RCC 7860 (cell line): ENCODE data around the gene TGOLN2.
A peak's percentile ranks its signal among the peaks of the same experiment; 100 is the strongest.
"Not testable (repeated sequence)": the region's sequence is repeated elsewhere in the genome, so short reads cannot be mapped to it uniquely, and the experiment has no call there.

Experiments
- DNase-seq: peaks from one replicate; pipeline ENCODE4 v3.0.0-alpha.2; 2015; ENCODE audit warnings: low spot score
- FAIRE-seq: peaks from 2 replicates; lab custom pipeline; 2012; peaks lifted over from hg19 to GRCh38; lab: Jason Lieb, UNC

TGOLN2 gene

GRCh38 chr2:85327822-85328617 is at the start of gene TGOLN2:
Gene TGOLN2, minus strand, starts transcription at chr2:85327989. Its CDS starts 27 bp downstream, at chr2:85327962.
- DNase-seq (peak; percentile 77), FAIRE-seq (no peak)

- DNase-seq: no peak
- FAIRE-seq: no peak
Measured at GRCh38 chr2:85377083-85377482, 49.3 kb upstream of the TGOLN2 start.

- no peak for FAIRE-seq
Measured at GRCh38 chr2:85376291-85377065, 48.7 kb upstream of the TGOLN2 start.

GRCh38 chr2:85371045-85371444 is 43.3 kb upstream of the TGOLN2 start:
- DNase-seq: no peak
- FAIRE-seq: no peak

More at GRCh38 chr2:85376291-85377065, 48.7 kb upstream of the TGOLN2 start:
- DNase-seq: no peak

- no peak for DNase-seq
- no peak for FAIRE-seq
Measured at GRCh38 chr2:85369500-85369899, 41.7 kb upstream of the TGOLN2 start.

DNA sequence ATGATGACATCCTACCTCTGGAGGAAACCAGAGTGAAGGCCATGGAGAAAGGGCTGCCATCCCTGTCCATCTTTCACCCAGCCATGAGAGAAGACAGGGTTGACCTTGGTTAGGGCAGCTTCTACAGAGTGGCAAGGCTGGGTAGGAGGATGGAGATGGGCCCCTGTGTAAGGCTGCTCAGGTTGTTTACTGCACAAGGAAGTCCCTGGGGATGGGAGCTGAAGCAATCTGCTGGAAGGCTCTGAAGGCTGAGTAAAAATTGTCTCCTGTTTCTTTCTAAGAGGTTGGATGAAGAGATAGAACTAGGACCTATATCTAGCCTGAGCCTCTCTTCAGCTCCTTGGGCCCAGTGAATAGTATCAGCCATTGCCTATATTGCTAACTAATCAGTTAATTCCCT is 41.1 kb upstream of the TGOLN2 start:
- FAIRE-seq: no peak
- no peak for DNase-seq

- no peak for FAIRE-seq
- no peak for DNase-seq
Measured at GRCh38 chr2:85367180-85367579, 39.4 kb upstream of the TGOLN2 start.

DNA sequence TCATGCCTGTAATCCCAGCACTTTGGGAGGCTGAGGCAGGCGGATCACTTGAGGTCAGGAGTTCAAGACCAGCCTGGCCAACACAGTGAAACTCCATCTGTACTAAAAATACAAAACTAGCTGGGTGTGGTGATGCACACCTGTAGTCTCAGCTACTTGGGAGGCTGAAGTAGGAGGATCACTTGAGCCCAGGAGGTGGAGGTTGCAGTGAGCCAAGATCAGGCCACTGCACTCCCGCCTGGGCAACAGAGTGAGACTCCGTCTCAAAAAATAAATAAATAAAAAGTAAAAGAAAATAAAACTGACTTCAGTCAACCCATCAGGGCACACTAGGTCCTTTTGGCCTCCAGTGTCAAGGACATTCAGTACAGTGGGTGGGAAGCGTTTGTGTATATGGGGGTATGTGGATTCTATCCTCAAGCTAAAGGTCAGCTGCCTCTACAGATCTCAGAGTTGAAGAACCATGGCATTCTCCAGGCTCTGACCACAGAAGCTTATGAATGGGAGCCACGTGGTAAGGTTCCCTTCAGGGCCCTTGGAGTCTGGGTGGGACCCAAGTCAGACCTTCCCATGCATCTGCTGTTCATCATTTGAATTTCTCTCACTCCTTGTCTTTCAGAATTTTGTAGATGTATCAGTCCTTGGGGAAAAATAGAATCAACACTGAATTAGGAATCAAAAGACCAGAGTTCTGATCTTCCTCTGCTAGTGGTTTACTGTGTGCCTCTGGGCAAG is 35.0 kb upstream of the TGOLN2 start:
- not testable (repeated sequence) for DNase-seq, FAIRE-seq

- FAIRE-seq: no peak
- no peak for DNase-seq
Measured at GRCh38 chr2:85357736-85358135, 29.9 kb upstream of the TGOLN2 start.

DNA sequence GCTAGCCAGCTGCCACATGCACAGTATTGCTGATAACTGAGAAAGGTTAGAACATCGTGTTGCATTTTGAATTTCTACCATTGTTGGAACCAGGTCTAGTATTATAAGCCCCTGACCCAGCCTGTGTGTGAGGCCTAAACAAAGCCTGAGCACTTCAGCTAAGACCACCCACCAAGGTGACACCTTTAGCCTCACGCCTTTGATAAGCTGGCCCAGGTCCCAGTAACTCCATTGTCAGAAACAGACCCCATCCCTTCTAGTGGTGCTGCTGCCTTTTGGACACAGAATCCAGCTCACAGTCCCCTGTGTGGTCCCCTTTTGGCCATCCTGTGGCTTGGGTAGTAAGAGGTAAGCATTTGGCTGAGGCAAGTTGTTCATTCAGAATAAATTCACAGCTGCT is 28.4 kb upstream of the TGOLN2 start:
- DNase-seq: no peak
- no peak for FAIRE-seq

DNA sequence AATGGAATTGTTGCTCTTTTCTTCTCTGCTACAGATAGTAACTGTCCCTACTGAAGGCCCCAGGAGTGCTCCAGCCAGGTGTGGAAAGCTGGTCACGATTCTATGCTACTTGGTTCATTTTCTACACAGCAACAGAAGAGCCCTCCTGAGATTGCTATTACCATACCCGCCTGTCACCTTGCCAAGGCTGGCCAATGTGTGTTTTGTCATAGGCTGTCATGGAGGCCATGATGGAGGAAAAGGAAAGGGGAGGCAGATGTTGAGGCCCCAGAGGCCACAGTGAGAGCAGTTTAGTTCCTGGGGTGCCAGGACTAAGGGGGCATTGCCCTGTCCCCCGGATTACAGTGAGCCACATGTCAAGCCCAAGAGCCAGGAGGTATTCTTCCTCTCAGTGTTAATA is 27.7 kb upstream of the TGOLN2 start:
- DNase-seq (no peak), FAIRE-seq (no peak)

GRCh38 chr2:85355073-85355410 is 27.3 kb upstream of the TGOLN2 start:
- no peak for DNase-seq
- FAIRE-seq: no peak

DNA sequence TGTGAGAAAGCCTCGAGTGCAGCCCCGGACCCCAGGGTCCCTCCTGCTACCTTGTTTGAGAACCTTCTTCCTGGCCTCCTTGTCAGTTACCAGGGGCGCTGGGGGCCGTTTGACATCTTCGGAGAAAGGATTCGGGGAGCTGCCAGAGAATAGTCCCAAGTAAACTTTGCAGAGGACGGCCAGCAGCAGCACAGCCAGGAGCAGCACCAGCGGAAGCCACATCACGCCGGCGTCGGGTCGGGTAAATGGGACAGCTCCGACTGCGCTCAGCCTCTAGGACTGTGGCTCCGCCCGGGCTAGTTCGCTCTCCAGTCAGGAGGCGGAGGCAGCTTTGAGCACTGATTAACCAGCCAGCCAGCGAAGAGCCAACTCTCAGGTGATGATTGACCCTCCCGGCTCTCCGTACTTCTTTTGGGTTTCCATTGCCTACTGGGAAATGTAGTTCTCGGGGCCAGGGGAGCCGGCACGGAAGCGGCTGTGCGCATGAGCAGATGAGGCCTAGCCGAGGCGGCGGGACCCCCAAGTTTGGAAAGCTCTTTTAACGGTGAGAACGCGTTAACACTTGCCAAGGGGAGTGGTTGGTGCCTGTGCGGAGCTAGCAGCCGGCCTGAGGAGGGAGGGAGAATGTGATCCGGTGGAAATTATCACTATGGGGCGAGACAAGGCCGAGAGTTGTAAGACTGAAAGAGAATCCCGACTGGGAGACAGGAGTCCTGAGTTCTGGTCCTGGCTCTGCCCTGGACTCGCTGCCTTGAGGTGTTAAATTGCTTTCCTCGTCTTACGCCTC is 26.7 kb upstream of the TGOLN2 start, which contains the start of the genes ELMOD3 and RETSAT:
ELMOD3 (plus strand) TSS at position 484 of the 787 bp plus-strand sequence. CDS start 2,430 bp downstream, outside the sequence.
RETSAT (minus strand) TSS at position 243 of the 787 bp plus-strand sequence; CDS start at position 222, 21 bp downstream.
- FAIRE-seq: peak; percentile 87
- peak; percentile 99 for DNase-seq

DNA sequence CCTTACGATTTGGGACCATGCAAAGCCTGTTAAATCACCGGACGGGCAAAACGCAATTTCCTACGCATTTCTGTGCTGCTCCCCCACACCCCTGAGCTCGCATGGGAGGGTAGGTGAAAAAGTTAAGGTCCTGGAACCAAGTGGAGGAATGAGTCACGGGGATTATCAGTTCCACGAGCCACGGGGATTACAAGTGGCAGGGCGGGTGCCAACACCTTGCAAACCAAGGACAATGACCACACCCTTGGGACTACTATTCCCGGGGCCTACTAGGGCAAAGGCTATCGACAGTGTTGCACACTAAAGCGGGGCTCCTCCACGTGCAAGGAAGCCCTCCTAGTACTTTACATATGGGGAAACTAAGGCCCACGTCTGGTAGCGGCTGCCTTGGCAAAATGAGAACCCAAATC is 26.1 kb upstream of the TGOLN2 start:
- FAIRE-seq (no peak), DNase-seq (peak; percentile 15)

- FAIRE-seq (no peak), DNase-seq (no peak)
Measured at GRCh38 chr2:85347599-85347998, 19.8 kb upstream of the TGOLN2 start.

DNA sequence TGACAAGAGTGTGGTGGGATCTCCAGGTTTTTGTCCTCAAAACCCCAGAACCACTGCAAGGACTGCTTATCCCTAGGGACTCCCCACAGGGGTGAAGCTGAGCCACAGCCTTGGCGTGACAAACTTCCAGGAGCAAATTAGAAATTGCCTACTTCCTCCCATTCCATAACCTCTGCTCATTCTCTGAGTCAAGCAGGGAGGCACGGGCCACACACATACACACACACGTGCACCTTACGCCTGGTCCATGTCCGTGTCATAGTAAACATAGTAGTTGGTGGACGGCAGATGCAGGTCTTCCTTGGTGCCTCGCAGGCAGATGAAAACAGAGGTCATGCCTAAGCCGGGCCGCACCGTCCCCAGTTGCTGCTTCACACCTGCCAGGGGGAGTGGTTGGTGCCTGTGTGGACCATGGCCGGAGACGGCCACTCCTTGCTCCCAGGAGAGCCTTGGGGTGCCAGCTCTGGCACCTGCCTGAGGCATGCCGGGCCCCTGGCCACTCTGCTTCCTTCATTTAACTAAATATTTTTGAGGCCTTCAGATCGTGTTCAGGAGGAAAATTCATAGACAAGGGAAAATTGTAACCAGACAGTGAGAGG is 16.7 kb upstream of the TGOLN2 start:
- FAIRE-seq (no peak), DNase-seq (no peak)

GRCh38 chr2:85343207-85343895 is 15.6 kb upstream of the TGOLN2 start:
- not testable (repeated sequence) for DNase-seq, FAIRE-seq

GRCh38 chr2:85342156-85342555 is 14.4 kb upstream of the TGOLN2 start:
- no peak for DNase-seq
- FAIRE-seq: no peak

DNA sequence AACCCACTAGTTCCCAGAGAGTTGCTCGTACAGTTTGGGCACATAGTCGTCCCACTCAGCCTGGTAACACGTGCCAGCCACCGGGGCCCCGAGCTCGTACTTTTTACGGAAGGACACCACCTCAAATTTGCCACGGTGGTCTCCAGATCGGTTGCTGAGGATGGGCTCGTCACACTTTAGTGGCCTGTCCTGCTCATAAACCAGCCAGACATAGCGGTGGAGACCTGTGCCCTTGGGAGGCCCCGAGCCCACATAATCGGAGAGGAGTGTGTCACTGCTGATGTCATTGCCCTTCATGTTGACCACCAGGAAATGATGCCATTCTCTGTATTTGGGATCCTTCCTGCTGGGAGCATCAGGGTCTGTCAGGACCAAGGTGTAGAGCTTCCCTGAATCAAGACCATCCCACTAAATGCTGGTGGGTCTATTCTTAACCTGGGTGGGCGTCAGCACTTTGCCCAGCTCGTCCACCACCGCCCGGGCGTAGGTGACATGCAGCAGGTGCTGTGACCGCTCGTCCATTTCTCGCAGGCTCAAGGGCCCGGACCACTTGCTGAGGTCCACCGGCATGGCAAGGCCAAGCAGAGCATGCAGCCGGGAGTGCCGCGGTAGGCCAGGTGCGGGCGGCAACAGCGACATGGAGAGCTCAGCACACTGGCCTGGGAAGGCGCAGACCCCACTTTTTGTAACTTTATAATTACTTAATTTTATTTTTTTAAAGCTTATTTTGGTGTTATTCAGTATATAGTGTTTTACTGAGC is 13.7 kb upstream of the TGOLN2 start:
- FAIRE-seq (no peak), DNase-seq (no peak)
